Hepatocyte (in vitro differentiated cells): ENCODE results near the gene RETREG2.

Source experiments
- CTCF ChIP-seq: fragments of 200-600 bp; sonication (generic); IDR thresholded peaks from 2 replicates; pipeline ENCODE4 v1.5.1; 2016; ENCODE audit warnings: antibody characterized with exemption, mild to moderate bottlenecking; ENCODE audit not compliant: poor library complexity
- EZH2 ChIP-seq: fragments of 200-600 bp; sonication (generic); IDR thresholded peaks from 2 replicates; pipeline ENCODE4 v1.6.1; 2016; ENCODE audit warnings: antibody characterized with exemption, mild to moderate bottlenecking, borderline replicate concordance
- EZH2phosphoT487 ChIP-seq: fragments of 200-600 bp; sonication (generic); IDR thresholded peaks from one replicate; pipeline ENCODE4 v1.6.1; 2018; ENCODE audit warnings: antibody characterized with exemption, mild to moderate bottlenecking, low read depth, moderate library complexity; ENCODE audit not compliant: unreplicated experiment, severe bottlenecking

- TF ChIP-seq CTCF, result no peak
- TF ChIP-seq EZH2phosphoT487, result no peak
- TF ChIP-seq EZH2, result no peak
These were observed 19.3 kb downstream of the RETREG2 start for GRCh38 chr2:219197388-219197787.
